ENCODE measurements around the gene KLRC1. TPM values are rescaled to one million over a fixed set of nuclear protein-coding genes. Genes with fewer than 3 reads are reported as not detected.
"Not testable (repeated sequence)": the region's sequence is repeated elsewhere in the genome, so short reads cannot be mapped to it uniquely, and the experiment has no call there.

KLRC1 gene
- total RNA-seq = 1 to 10 TPM in 3 of 4 donors, not detected in 1; 1.3 to 3.3 (median 1.9) TPM

DNA sequence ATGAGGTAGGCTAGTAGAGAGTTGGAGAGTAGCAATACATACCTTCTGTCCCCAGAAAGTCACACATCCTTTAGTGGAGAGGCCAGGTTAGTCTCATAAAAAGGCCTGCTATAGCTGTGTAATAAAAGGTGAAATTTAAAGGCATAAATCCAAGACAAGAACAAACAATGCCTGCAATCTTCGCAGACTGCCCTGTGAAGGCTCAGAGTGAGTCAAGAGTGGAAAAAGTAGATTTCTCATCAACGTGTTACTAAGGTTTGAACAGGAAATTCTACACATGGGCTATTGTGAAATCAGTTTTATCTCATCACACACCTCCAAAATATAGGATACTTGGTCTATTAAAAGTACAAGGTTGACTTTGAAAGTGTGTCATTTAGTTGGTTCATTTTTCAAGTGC, at the start of gene KLRC1:
TSS of gene KLRC1 (minus strand) at position 222 of the 400 bp plus-strand sequence. CDS start 2,221 bp downstream, outside the sequence.
- H3K4me1 ChIP-seq = no peaks in the 10 kb centered on the region
- H3K36me3 ChIP-seq = no peaks in the 10 kb centered on the region
- no peak within 1 kb of the TSS for H3K4me3 ChIP-seq
- TF ChIP-seq, protein P1, sequence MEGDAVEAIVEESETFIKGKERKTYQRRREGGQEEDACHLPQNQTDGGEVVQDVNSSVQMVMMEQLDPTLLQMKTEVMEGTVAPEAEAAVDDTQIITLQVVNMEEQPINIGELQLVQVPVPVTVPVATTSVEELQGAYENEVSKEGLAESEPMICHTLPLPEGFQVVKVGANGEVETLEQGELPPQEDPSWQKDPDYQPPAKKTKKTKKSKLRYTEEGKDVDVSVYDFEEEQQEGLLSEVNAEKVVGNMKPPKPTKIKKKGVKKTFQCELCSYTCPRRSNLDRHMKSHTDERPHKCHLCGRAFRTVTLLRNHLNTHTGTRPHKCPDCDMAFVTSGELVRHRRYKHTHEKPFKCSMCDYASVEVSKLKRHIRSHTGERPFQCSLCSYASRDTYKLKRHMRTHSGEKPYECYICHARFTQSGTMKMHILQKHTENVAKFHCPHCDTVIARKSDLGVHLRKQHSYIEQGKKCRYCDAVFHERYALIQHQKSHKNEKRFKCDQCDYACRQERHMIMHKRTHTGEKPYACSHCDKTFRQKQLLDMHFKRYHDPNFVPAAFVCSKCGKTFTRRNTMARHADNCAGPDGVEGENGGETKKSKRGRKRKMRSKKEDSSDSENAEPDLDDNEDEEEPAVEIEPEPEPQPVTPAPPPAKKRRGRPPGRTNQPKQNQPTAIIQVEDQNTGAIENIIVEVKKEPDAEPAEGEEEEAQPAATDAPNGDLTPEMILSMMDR (IDR thresholded peaks at IDR 0.05) = no peak
- no peaks in the 10 kb centered on the region for H3K27me3 ChIP-seq
- peaks cover 0 to 7% (median 2%) of the 10 kb centered on the region in 4 donors for H3K9me3 ChIP-seq
- DNase-seq = no peak
- no peak within 1 kb of the TSS for H3K27ac ChIP-seq

DNA sequence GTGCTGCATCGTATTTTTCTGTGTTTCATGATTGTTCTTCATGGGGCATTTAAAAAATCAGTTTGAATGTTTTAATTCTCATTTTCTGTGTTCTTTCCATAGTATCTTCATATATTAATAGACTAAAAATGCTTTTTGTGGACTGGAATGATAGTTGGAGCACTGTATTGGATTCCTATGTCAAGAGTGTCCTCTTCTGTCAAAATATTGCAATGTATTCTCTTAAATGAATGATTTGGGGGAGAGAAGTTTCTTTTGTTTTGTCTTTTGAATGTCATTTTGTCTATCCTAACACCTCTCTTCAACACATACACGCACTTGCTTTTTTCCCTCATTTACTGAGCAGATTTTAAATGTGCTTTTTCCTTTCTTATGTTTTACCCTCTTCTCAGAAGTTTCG, 47.9 kb upstream of the KLRC1 start:
- Histone ChIP-seq H3K4me3 (no peak overlapping the region), H3K27me3 (no peaks in the 10 kb centered on the region), H3K36me3 (no peaks in the 10 kb centered on the region), H3K27ac (no peak overlapping the region), H3K4me1 (no peaks in the 10 kb centered on the region), H3K9me3 (no peaks in the 10 kb centered on the region)
- no peak for TF ChIP-seq POLR2A (IDR thresholded peaks at IDR 0.05)
- TF ChIP-seq, protein P1 (IDR thresholded peaks at IDR 0.05) = peak in 2 of 6 experiments; percentile 16 to 28
- DNase-seq = no peak

DNA sequence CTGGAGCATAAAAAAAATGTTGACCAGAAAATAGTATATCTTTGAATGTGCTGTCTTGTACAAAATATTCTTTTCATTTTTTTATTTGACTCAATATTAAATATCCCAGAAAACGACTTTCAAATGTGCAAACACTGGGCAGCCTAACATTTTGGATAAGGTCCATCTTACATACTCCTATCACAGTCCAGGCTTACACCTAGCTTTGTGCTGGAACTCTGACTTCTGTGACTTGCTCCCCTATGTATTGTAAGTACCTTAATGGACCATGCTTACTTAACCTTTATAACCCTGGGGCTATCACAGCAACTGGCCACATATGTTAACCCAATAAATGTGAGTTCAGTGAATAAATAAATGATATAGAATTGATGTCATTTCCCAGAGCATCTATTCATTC, 44.9 kb upstream of the KLRC1 start:
- Histone ChIP-seq H3K27ac (no peak overlapping the region), H3K4me1 (no peaks in the 10 kb centered on the region), H3K4me3 (no peak overlapping the region), H3K36me3 (no peaks in the 10 kb centered on the region), H3K9me3 (no peaks in the 10 kb centered on the region), H3K27me3 (no peaks in the 10 kb centered on the region)
- DNase-seq = no peak
- TF ChIP-seq, protein P1 (IDR thresholded peaks at IDR 0.05) = no peak
- TF ChIP-seq POLR2A (IDR thresholded peaks at IDR 0.05) = no peak

DNA sequence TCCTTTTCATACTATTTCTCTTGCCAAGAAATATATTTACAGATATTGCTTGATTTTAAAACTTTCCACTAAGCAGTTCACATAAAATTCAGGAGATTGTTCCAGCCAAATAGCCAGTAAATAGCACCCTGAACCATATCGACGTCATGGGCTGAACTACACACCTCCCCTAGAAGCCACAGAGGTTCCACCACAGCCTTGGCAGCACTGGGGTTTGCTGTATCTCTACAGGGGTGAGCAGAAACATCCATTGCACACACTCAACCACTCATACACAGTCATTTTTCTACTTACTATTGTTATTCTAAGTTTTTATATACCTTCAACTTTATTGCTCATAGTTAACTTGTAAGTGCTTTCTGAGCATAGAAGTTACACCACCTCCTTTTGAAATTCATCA, 44.4 kb upstream of the KLRC1 start:
- Histone ChIP-seq H3K9me3 (no peaks in the 10 kb centered on the region), H3K27me3 (no peaks in the 10 kb centered on the region), H3K27ac (no peak overlapping the region), H3K36me3 (no peaks in the 10 kb centered on the region), H3K4me1 (no peaks in the 10 kb centered on the region), H3K4me3 (no peak overlapping the region)
- peak in 1 of 3 donors; percentile 55 for DNase-seq
- TF ChIP-seq POLR2A (IDR thresholded peaks at IDR 0.05) = no peak
- TF ChIP-seq, protein P1 (IDR thresholded peaks at IDR 0.05) = no peak

DNA sequence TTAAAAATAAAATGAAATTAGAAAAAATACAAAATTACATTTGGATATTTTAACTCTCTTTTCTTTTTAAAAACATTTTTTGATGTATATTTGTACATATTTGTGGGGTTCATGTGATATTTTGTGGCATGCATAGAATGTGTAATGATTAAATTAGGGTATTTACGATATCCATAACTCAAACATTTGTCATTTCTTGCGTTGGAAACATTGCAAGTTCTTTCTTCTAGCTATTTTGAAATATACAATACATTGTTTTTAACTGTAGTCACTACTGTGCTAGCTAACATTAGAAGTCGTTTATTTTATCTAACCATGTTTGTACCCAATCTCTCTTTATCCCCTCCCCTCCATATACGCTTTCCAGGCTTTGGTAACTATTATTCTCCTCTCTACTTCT, 38.6 kb upstream of the KLRC1 start:
- Histone ChIP-seq H3K9me3 (no peaks in the 10 kb centered on the region), H3K27me3 (no peaks in the 10 kb centered on the region), H3K4me1 (no peaks in the 10 kb centered on the region), H3K36me3 (no peaks in the 10 kb centered on the region), H3K27ac (no peak overlapping the region), H3K4me3 (no peak overlapping the region)
- TF ChIP-seq, protein P1 (IDR thresholded peaks at IDR 0.05) = no peak
- no peak for TF ChIP-seq POLR2A (IDR thresholded peaks at IDR 0.05)
- no peak for DNase-seq

DNA sequence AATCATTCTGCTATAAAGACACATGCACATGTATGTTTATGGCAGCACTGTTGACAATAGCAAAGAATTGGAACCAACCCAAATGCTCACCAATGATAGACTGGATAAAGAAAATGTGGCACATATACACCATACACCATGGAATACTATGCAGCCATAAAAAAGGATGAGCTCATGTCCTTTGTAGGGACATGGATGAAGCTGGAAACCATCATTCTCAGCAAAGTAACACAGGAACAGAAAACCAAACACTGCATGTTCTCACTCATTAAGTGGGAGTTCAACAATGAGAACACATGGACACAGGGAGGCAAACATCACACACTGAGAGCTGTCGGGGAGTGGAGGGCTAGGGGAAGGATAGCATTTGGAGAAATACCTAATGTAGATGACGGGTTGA, 34.2 kb upstream of the KLRC1 start:
- H3K4me3 ChIP-seq, H3K4me1 ChIP-seq, DNase-seq, H3K9me3 ChIP-seq, H3K27ac ChIP-seq, H3K27me3 ChIP-seq, H3K36me3 ChIP-seq: not testable (repeated sequence)

DNA sequence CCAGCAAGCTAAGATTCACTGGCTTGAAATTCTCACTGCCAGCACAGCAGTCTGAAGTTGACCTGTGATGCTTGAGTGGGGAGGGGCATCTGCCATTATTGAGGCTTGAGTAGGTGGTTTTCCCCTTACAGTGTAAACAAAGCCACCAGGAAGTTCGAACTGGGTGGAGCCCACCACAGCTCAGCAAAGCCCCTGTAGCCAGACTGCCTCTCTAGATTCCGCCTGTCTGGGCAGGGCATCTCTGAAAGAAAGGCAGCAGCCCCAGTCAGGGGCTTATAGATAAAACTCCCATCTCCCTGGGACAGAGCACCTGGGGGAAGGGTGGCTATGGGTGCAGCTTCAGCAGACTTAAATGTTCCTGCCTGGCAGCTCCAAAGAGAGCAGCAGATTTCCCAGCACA, 28.7 kb upstream of the KLRC1 start:
- H3K36me3 ChIP-seq, H3K9me3 ChIP-seq, H3K27ac ChIP-seq, H3K4me1 ChIP-seq, H3K27me3 ChIP-seq, DNase-seq, H3K4me3 ChIP-seq: not testable (repeated sequence)

DNA sequence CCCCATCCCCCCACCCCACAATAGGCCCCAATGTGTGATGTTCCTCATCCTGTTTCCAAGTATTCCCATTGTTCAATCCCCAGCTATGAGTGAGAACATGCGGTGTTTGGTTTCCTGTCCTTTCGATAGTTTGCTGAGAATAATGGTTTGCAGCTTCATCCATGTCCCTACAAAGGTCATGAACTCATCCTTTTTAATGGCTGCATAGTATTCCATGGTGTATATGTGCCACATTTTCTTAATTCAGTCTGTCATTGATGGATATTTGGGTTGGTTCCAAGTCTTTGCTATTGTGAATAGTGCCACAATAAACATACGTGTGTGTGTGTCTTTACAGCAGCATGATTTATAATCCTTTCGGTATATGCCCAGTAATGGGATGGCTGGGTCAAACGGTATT, 19.6 kb upstream of the KLRC1 start:
- DNase-seq, H3K4me1 ChIP-seq, H3K36me3 ChIP-seq, H3K9me3 ChIP-seq, H3K27me3 ChIP-seq, H3K27ac ChIP-seq, H3K4me3 ChIP-seq: not testable (repeated sequence)
